Nucleus accumbens (tissue), 56 donors: ENCODE data around the gene MFAP5.
A peak's percentile ranks its signal among the peaks of the same experiment; 100 is the strongest.
"Not testable (repeated sequence)": the region's sequence is repeated elsewhere in the genome, so short reads cannot be mapped to it uniquely, and the experiment has no call there.

ENCODE experiments used
- DNase-seq, 56 donors: peaks; one replicate each; lab custom pipeline; 2025; lab: John Stamatoyannopoulos, UW

The MFAP5 gene

DNA sequence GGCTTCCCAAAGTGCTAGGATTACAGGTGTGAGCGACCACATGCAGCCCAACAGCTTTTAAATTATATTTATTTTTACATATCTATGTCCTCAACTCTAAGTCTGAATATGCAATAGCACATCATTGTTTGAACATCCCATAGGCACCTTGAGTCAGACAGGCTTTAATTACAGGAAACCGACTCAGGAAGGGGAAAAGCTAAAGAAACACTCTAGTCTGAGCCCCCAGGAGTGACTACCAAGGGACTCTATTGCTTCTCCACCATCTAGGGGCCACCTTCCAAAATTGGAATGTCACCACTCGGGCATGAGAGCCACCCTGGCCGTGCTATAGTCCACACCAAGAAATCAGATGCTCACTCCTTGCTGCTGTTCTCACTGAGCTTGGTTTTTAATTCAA, 14.0 kb upstream of the MFAP5 start:
- DNase-seq: no peak

DNA sequence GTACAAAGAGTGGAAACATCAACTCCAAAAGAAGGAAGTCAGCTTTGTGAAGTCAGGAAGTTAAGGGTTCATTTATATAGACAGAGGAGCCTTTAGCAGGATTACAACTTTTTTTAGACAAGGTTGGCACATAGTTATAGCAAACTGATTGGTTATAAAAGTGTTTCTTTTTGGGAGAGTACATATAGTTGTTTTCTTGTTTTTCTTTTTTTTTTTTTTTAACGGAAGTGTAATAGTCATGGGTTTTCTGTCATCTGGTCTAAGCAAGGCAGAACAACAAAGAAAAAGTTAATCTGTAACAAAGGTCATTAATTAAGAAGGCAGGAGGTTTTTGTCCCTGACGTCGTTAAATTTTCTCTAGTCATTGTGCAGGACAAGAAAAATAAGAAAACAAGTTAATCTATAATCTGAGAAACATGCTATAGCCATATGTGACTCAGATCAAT, 13.0 kb upstream of the MFAP5 start:
- DNase-seq: no peak

DNA sequence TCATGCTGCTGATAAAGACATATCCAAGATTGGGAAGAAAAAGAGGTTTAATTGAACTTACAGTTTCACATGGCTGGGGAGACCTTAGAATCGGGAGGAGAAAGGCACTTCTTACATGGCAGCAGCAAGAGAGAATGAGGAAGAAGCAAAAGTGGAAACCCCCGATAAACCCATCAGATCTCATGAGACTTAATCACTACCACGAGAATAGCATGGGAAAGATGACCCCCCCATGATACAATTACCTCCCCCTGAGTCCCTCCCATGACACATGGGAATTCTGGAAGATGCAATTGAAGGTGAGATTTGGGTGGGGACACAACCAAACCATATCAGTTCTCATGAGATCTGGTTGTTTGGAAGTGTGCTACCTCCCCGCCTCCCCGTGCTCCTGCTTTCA, 9.8 kb upstream of the MFAP5 start:
- no peak for DNase-seq

DNA sequence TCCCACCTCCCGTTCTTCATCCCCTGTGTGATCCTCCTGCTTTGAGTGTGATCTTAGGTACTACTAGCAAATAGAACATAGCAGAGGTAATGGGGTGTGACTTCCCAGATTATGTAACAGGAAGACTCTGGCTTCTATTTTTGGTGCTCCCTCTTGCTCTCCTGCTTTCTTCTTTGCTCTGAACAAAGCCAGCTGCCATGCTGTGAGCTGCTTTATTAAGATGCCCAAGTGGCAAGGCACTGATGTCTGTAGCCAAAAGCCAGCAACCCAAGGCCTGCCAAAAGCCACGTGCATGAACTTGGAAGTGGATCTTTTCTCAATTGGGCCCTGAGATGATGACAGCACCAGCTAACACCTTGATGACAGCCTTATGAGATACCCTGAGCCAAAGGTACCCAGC, 5.8 kb upstream of the MFAP5 start:
- peak in 29 of 56 donors; percentile 3 to 65 (median 26) for DNase-seq

DNA sequence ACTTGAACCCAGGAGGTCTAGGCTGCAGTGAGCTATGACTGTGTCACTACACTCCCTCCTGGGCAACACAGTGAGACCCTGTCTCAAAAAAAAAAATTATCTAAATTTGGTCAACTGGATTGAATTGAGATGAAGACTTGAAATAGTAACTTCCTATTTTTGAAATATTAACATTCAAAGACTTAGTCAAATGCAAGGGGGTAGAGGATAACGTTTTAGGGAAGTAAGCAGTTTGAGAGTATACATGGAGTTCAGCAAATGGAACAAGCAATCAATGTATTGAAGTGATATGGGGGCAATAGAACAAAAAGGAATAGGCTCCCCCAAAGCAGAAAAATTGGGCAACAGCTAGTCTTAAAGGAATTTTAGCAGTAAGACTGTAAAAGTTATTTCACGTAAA, 4.6 kb upstream of the MFAP5 start:
- DNase-seq: no peak

DNA sequence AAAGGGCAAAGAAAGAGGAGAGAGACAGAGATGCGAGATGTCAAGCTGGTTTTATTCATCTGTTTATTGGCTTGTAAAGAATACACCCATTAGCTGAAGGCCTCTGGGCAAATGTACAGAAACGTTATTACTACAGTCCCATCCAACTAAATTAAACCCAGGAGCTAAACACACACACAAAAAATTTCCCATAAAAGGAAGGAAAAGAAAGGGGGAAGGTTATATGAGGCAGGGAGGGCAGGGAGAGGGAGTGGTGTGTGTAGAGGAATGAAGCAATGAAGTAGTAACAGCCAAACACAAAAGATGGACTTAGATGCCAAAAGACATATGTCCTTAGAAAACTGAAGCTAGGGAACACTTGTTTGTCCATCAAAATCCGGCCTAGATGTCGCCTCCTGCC, 3.1 kb upstream of the MFAP5 start:
- no peak for DNase-seq

DNA sequence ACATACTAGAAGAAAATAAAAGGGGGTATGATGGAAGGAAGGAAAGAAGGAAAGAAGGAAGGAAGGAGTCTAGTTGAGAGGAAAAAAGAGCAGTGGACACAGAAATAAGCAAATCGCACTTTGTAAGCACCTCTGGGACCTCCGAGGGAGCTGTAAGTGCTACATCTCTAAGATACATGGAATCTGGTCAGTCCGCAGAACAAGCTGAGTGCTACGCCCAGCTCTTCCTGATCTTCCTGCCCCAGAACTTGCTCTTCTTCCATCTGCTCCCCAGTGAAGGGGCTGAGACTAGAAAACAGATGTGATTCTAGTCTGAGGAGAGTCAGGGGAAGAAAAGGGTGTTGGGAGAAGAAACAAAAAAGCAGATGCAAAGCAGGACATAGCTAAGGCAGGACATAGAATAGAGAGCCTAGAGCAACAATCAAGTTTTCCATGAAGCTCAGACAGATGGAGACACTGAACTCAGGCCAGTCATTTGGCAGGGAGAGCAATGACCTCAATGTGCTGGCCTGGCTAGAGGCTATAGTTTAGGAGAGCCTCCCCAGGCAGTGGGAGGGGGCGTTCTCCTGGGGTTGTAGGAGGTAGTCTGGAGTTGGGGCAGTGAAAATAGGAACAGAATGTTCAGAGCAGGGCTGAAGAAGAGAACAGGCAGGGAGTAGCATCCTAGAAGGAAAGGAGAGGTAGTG, 1.7 kb upstream of the MFAP5 start:
- no peak for DNase-seq

DNA sequence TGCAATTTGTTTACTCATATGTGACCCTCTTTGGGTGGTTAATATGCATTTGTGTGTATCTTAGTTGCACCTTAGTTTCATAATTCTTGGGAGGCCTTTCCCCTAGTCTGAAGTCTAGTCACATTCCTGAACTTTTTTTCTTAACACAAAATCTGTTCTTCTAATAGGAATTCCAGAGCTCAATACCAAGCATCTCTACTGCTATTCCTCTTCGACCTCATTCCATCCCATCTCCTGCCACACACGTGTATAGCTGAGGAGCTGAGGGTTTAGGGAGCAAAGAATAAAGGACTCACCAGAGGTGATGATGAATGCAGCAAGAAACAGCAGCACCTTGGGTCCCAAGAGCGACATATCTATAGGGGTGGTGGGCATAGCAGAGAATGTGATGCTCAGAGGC, 875 bp downstream of the MFAP5 start:
- DNase-seq: no peak

DNA sequence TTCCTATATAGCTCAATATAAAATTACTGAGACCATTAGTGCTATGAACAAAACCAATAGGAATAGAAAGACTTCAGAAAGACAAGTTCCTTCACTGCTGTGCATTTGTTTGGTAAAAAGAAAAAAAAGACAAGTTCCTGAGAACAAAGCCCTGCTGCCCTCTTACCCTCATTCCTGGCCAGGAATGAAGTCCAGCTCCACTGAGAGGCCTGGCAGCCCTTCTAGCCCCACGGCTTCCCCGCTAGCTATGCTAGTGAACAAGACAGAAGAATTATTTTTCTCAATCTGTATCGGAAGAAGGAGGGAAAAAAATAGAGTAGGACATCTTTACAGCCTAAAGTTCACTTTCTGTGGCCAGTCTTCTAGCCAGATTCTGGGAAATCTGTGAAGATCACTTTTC, 1.6 kb downstream of the MFAP5 start:
- peak in 12 of 56 donors; percentile 4 to 52 (median 19) for DNase-seq

DNA sequence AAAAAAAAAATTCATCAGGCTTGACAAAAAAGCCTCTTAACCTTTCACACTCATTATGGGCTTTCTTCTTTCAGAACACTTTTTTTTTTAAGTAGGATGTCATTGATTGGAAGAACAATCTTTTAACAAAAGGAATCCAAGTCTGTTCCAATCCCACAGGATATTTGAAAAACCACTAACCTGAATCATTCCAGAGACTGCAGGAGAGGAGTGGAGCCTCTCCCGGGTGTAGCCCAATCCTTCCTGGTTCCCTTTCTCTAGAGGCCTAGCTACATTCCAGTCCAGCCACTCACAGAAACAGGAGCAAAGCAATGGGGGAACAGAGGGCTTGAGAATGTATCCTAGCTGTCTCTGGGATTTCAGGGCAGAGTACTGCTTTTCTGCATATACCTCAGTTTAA, 4.3 kb downstream of the MFAP5 start:
- DNase-seq: no peak

DNA sequence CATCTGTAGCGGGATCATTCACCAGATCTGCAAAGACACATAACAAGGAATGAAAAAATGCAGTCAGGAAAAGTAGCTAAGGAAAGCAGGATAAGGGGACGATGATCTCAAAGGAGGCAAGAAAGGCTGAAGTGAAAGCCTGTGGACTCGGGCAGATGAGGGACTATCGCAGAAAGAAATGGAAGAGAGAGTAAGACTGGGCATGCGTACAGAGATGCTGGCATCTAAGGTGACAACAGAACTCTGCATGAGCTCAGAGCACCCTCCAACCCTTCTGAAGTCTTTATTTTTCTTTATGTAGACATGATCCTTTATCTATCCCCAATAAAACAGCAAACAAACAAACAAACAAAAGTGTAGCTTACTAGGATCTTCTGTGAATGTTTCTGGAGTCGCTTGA, 7.2 kb downstream of the MFAP5 start:
- DNase-seq: no peak

DNA sequence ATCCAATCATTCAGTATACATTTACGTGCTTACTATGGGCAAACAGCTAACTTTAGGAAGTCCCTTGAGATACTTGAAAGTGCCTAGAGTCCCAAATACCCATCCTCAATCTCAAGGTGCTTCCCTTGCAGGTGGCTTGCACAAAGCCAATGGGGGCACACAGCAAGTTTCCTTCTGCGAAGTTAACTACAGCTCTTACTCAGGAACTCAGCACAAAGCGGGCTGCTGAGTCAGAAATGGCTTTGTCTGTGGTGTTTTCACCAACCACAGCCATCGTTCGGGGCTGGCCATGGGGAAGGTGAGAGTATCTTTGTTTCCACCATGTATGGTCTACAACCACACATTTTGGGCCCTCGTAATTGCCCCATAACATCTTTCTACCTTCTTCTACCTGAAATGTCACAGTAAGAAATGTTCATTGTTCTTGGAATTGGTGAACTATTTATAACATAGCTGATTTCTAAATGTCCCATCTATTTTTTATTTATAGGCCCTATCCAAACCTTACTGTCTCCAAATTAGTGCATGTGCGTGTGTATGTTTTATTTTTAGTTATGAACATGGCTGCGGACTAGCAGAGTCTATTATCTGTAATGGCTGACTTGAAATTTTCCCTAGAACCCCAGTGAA, 13.9 kb downstream of the MFAP5 start:
- DNase-seq: no peak

DNA sequence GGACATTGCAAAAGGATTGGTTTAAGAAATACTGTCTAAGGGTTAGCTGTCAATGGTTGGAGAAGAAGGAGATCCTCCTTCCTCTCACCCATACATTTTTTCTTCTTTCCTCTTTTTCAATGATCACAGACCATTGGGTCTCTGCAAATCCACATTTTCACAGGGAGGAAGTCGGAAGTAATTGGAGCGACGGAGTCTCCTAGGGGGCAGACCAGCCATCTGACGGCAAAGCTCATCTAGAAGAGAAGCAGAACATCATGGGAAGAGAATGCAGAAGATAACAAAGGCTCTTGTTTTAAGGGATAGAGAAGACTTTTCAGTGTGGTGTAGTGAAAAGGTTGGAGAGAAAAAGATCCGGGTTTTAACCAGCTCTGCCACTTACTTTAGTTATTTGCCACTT, 14.7 kb downstream of the MFAP5 start:
- DNase-seq: no peak

DNA sequence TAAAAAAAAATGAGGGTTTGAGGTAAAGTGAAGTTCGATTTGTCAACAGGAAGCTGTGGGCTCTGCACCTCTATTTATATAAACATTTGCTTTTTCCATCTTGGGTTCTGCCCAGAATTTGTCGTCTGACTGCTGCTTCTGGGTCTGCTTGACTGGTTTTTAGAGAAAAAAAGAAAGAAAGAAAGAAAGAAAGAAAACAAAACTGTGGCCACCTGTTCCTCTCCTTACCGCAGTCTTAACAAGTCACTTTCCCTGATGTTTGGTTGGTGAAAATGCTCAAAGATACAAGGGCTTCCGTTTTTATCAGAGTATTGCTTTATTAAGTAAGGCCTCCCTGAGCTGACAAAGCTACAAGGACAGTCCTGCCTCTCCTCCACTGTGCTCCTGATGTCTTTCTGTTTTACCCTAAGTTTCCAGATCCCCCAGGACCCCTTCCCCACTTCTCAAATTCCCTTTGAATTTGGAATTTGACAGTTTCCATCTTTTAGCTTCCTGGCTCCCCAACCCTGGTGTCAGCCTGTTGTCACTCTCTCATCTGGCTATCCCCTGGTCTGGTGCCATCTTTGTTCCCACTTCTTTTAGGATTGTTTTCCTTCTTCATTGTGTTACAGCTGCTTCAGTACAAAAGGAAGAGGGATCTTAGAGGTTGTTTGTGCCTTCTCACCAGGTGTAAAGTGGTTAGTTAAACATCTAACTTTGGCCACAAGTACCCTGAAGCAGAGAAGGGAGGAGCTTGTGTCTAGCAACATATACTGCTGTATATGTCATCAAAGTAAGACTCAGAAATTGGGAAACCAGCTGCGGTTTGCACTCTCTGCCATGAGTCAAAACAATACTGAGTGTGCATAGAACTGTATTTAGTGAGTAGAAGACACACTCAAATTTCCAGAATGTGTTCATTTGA, 18.0 kb downstream of the MFAP5 start:
- DNase-seq: no peak

DNA sequence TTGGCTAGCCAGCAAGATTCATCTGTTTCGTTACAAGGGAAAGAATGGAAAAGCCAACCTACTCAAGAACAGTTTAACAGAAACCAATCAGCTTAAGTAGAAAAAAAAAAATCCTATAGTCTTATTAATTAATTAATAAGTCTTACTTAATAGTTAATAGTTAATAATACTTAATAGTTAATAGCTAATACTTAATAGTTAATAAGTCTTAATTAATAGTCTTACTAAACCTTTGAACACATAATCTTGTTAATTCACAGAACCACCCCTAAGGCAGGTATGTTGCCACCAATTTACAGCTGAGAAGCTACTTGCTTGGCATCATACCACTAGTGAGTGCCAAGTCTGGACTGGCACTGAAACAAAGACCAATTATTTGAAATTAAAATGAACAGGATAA, 19.9 kb downstream of the MFAP5 start:
- DNase-seq: no peak

DNA sequence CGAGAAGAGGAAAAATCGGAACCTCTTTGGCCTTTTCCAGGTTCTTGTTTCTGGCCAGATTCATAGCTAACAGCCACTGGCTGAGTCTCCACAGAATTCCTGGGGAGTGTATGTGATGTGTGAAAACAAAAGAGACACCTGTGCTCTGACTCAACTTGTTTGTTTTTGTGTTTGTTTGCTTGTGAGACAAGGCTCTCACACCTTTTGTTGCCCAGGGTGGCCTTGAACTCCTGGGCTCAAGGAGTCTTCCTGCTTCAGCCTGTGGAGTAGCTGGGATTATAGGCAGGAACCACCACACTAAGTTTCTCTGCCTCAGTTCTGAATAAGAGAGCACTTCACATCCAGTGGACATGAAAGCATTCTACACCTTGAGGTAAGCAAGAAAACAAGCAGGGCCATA, 22.7 kb downstream of the MFAP5 start:
- no peak for DNase-seq

DNA sequence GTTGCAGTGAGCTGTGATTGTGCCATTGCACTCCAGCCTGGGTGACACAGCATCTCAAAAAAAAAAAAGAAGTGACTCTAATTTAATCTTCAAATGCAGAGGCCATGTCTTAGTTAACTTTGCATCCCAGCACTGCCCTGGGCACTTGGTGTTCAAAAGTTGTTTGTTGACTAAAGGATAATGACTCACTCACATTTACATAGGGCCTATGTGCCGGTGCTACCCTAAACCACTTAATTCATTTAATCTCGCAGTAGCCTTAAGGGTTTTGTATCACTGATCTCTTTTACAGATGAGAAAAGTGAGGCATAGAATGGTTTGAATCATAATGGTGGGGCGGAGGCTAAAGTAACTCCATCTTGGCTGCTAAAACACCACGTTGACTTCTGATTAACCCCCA, 23.7 kb downstream of the MFAP5 start:
- no peak for DNase-seq

DNA sequence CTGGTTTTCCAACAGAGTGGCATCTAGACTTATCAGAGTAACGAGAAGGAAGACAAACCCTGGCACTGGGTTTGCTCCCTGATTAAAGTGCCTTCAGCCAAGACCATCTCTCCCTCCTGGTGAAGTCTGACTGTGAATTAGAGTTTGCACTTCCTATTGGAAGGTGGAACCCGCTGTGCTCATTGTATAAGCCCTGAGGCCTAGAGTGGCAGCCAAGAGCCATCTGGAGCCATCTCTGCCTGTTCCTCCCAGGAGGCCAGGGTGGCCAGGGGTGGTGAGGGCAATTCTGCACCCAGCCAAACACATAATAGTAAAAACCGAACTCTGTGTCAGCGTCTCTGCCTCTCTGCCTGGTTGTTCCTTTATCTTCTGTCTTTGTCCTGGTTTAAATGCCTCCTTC, 25.0 kb downstream of the MFAP5 start:
- no peak for DNase-seq

DNA sequence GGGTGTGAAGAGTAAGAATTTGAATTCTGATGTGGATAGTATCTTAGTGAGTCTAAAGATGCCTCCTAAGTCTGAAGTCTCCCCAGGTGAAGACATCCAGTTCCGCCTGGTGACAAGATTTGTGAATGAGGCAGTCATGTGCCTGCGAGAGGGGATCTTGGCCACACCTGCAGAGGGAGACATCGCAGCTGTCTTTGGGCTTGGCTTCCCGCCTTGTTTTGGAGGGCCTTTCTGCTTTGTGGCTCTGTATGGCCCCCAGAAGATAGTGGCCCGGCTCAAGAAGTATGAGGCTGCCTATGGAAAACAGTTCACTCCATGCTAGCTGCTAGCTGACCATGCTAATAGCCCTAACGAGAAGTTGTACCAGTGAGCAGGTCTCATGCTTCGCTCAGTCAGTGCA, 25.4 kb downstream of the MFAP5 start:
- DNase-seq: no peak

DNA sequence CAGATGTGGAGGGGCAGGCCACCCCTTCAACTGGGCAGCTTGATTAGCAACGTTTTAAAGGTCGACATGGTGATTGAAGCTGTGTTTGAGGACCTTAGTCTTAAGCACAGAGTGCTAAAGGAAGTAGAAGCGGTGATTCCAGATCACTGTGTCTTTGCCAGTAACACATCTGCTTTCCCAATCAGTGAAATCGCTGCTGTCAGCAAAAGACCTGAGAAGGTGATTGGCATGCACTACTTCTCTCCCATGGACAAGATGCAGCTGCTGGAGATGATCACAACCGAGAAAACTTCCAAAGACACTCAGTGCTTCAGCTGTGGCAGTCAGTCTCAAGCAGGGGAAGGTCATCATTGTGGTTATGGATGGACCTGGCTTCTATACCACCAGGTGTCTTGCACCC, 26.0 kb downstream of the MFAP5 start:
- no peak for DNase-seq

DNA sequence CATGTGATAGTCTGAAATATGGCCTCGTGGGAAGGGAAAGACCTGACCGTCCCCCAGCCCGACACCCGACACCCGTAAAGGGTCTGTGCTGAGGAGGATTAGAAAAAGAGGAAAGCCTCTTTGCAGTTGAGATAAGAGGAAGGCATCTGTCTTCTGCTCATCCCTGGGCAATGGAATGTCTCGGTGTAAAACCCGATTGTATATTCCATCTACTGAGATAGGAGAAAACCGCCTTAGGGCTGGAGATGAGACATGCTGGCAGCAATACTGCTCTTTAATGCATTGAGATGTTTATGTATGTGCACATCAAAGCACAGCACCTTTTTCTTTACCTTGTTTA, 26.6 kb downstream of the MFAP5 start:
- not testable (repeated sequence) for DNase-seq
